Adrenal gland (tissue), 12 donors: ENCODE data around the gene ADAMTS8. TPM values are rescaled to one million over a fixed set of nuclear protein-coding genes. Genes with fewer than 3 reads are reported as not detected.
A peak's percentile ranks its signal among the peaks of the same experiment; 100 is the strongest.

Experiments used
- DNase-seq, 7 donors: peaks; one replicate each; pipeline ENCODE4 v3.0.0-alpha.2; 2019 to 2020
- H3K27ac ChIP-seq, 5 donors: fragments of 200-600 bp; sonication (generic) in 4 of 5; 1 replicate in 3 of 5; 2 replicates in 2 of 5; pipeline versions ENCODE4 v1.5.1 to v1.8.0; 2016 to 2020; ENCODE audit warnings: mild to moderate bottlenecking in 1 of 5
- H3K27me3 ChIP-seq: fragments of 200-600 bp; 2 replicates; pipeline ENCODE4 v1.8.0; 2021
- H3K36me3 ChIP-seq, 2 donors: fragments of 200-600 bp; replicated peaks in 1 of 2; 1 replicate in 1 of 2; 2 replicates in 1 of 2; pipeline versions ENCODE4 v1.5.1 to v1.8.0; 2018 to 2022
- H3K4me1 ChIP-seq, 2 donors: fragments of 200-600 bp; replicated peaks in 1 of 2; 1 replicate in 1 of 2; 2 replicates in 1 of 2; pipeline versions ENCODE4 v1.5.1 to v1.8.0; 2018 to 2021
- H3K4me3 ChIP-seq, 4 donors: fragments of 200-600 bp; sonication (generic) in 3 of 4; one replicate each; pipeline ENCODE4 v1.5.1; 2016 to 2018
- H3K9me3 ChIP-seq, 3 donors: fragments of 200-600 bp; sonication (generic) in 1 of 3; replicated peaks in 1 of 3; 1 replicate in 2 of 3; 2 replicates in 1 of 3; pipeline versions ENCODE4 v1.5.1 to v1.8.0; 2016 to 2021
- POLR2A ChIP-seq, 2 donors: fragments of 450-650 bp; IDR thresholded peaks; one replicate each; pipeline ENCODE4 v1.6.1; 2017; ENCODE audit warnings: antibody characterized with exemption in 2 of 2, mild to moderate bottlenecking in 2 of 2, moderate library complexity in 1 of 2
- WGBS, 4 donors: extraction: QIAGEN DNeasy Blood & Tissue Kit in 2 of 4; methylation state at CpG; one replicate each; pipeline versions ENCODE4 v1.1.5 to v1.1.7; 2013 to 2017; 5-methylcytosine and 5-hydroxymethylcytosine counted together
- intact Hi-C, 2 donors: fragments of 100-400 bp; cut with DNase I; formaldehyde crosslinking; loops; one replicate each; pipeline versions ENCODE4 v1.14.1 to v1.15.0; 2022 to 2023
- polyA plus RNA-seq, 3 donors: library from polyadenylated mRNA; stranded (reverse); fragments of 200-250 nt in 2 of 3; fragments of 350-450 nt in 1 of 3; fragmentation: Illumina TruSeq in 1 of 3; extraction: RNeasy Lipid Tissue Mini Kit (QIAGEN cat#74804) in 1 of 3; gene quantifications; one replicate each; pipeline ENCODE4 v1.2.3, GENCODE V29; 2013 to 2014
- total RNA-seq, 9 donors: library from RNA; depleted of rRNA in 4 of 9; stranded (reverse); fragments of >200 nt in 4 of 9; fragments of 120-200 nt in 1 of 9; fragmentation: NEBNext Ultra II Directional in 1 of 9; extraction: Animal tissue kit (Norgen Biotek cat#: 25700) in 1 of 9; gene quantifications; one replicate each; pipeline versions ENCODE4 v1.1.0 to v1.2.4, GENCODE V29; 2013 to 2023
- TF ChIP-seq, protein P1 (sequence below), 6 experiments: fragments of 450-650 bp in 4 of 6; fragments of 200-600 bp in 2 of 6; sonication (generic) in 1 of 6; IDR thresholded peaks; 1 replicate in 5 of 6; 2 replicates in 1 of 6; pipeline versions ENCODE4 v1.5.1 to v1.8.0; 2016 to 2021; ENCODE audit warnings: antibody characterized with exemption in 6 of 6, mild to moderate bottlenecking in 2 of 6, moderate library complexity in 1 of 6
- donor health status: healthy with polysubstance abuse.
- donor health status: Bipolar disorder and iron deficiency.
- donor health status: DM: yes; HTN: yes; CAD: no.
- donor health status: DM: no; HTN: no; CAD: no.
- donor health status: DM: no; HTN: no; CAD: no.
- donor health status: DM: yes; HTN: yes; CAD: no.

Gene ADAMTS8
- total and polyA plus RNA-seq, 12 donors: 0.06 to 1.4 (median 0.14) TPM; not detected in 3

- Histone ChIP-seq H3K4me1 (peaks cover 10 to 21% of the 10 kb centered on the region in 2 donors), H3K27ac (peak overlapping the region in 2 of 5 donors; percentile 47 to 72), H3K27me3 (peaks cover 11% of the 10 kb centered on the region), H3K9me3 (no peaks in the 10 kb centered on the region), H3K4me3 (peak overlapping the region in 1 of 4 donors; percentile 55), H3K36me3 (no peaks in the 10 kb centered on the region)
- TF ChIP-seq POLR2A (IDR thresholded peaks at IDR 0.05): peak in 1 of 2 donors; percentile 16
- TF ChIP-seq, protein P1, sequence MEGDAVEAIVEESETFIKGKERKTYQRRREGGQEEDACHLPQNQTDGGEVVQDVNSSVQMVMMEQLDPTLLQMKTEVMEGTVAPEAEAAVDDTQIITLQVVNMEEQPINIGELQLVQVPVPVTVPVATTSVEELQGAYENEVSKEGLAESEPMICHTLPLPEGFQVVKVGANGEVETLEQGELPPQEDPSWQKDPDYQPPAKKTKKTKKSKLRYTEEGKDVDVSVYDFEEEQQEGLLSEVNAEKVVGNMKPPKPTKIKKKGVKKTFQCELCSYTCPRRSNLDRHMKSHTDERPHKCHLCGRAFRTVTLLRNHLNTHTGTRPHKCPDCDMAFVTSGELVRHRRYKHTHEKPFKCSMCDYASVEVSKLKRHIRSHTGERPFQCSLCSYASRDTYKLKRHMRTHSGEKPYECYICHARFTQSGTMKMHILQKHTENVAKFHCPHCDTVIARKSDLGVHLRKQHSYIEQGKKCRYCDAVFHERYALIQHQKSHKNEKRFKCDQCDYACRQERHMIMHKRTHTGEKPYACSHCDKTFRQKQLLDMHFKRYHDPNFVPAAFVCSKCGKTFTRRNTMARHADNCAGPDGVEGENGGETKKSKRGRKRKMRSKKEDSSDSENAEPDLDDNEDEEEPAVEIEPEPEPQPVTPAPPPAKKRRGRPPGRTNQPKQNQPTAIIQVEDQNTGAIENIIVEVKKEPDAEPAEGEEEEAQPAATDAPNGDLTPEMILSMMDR (IDR thresholded peaks at IDR 0.05): peak in 5 of 6 experiments; percentile 14 to 39 (median 24)
- DNase-seq: peak in 6 of 7 donors; percentile 22 to 72 (median 52)
- intact Hi-C loops: no loop called here
- WGBS, 4 donors: 20 to 33% (median 24%) methylated on average over 13 to 34 of the region's 34 CpGs
Observed at GRCh38 chr11:130449996-130450769, 21.8 kb upstream of the ADAMTS8 start.

- Histone ChIP-seq H3K4me3 (peak overlapping the region in 2 of 4 donors; percentile 34 to 55), H3K36me3 (no peaks in the 10 kb centered on the region), H3K9me3 (no peaks in the 10 kb centered on the region), H3K4me1 (peaks cover 10 to 21% of the 10 kb centered on the region in 2 donors), H3K27ac (peak overlapping the region in 2 of 5 donors; percentile 56 to 72), H3K27me3 (peaks cover 11% of the 10 kb centered on the region)
- WGBS, 4 donors: 2 to 8% (median 4%) methylated on average over 19 to 64 of the region's 64 CpGs
- intact Hi-C loops: no loop called here
- DNase-seq: no peak
- TF ChIP-seq POLR2A (IDR thresholded peaks at IDR 0.05): no peak
- TF ChIP-seq, protein P1 (IDR thresholded peaks at IDR 0.05): no peak
Observed at GRCh38 chr11:130449310-130449990, 21.0 kb upstream of the ADAMTS8 start.

DNA sequence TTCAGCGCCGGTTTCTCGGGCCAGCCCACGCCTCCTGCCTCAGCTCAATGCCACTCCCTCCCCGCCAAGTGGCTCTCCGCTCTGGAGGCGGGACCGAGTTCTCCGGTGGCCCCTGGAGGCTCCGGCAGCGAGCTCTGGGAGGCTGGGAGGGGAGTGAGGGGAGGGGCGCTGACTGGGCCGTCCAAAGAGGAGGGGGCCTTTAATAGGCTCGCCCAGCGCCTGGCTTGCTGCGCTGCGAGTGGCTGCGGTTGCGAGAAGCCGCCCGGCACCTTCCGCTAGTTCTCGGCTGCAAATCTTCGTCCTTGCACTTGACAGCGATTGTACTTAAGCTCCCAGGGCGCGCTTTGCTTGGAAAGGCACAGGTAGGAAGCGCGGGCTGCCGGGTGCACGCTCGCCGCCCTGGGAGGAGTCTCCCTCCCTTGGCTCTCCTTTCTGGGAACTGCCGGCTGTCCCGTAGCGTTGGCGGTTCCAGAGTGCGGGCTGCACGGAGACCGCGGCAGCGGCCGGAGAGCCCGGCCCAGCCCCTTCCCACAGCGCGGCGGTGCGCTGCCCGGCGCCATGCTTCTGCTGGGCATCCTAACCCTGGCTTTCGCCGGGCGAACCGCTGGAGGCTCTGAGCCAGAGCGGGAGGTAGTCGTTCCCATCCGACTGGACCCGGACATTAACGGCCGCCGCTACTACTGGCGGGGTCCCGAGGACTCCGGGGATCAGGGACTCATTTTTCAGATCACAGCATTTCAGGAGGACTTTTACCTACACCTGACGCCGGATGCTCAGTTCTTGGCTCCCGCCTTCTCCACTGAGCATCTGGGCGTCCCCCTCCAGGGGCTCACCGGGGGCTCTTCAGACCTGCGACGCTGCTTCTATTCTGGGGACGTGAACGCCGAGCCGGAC is 20.3 kb upstream of the ADAMTS8 start, which contains the start of gene ADAMTS15:
ADAMTS15 (plus strand) TSS at position 230 of the 894 bp plus-strand sequence; CDS start at position 559, 329 bp downstream.
- no peaks in the 10 kb centered on the region for H3K9me3 ChIP-seq
- H3K4me1 ChIP-seq: peaks cover 10 to 21% of the 10 kb centered on the region in 2 donors
- peak within 1 kb of the TSS in 2 of 5 donors; percentile 56 to 72 for H3K27ac ChIP-seq
- intact Hi-C loops: no loop called here
- peak; percentile 64 to 82 (median 77) for DNase-seq
- peaks cover 11% of the 10 kb centered on the region for H3K27me3 ChIP-seq
- H3K36me3 ChIP-seq: no peaks in the 10 kb centered on the region
- peak within 1 kb of the TSS in 2 of 4 donors; percentile 34 to 55 for H3K4me3 ChIP-seq
- TF ChIP-seq, protein P1 (IDR thresholded peaks at IDR 0.05): no peak
- TF ChIP-seq POLR2A (IDR thresholded peaks at IDR 0.05): peak in 1 of 2 donors; percentile 21
- WGBS, 4 donors: 1% methylated on average over 17 to 75 of the region's 75 CpGs
